H1 (cell line): ENCODE measurements around the gene GFRA4. TPM values are rescaled to one million over a fixed set of nuclear protein-coding genes. Genes with fewer than 3 reads are reported as not detected.

Experiments
- CTCF ChIA-PET: fragments of 300-600 bp; sonication (Branson Sonifier 250); formaldehyde crosslinking; loops from one replicate; lab custom pipeline; 2021; ENCODE audit not compliant: partially characterized antibody; lab: Charles Lee
- POLR2A ChIA-PET: fragments of 300-600 bp; sonication (Branson Sonifier 250); formaldehyde crosslinking; loops from one replicate; lab custom pipeline; 2021; ENCODE audit warnings: inconsistent platforms; ENCODE audit not compliant: partially characterized antibody; lab: Charles Lee
- DNase-seq, 2 experiments: peaks; one replicate each; pipeline versions ENCODE4 v3.0.0 to v3.0.0-alpha.2; 2010 to 2022; ENCODE audit warnings: low spot score in 2 of 2, low read depth in 1 of 2, mixed read lengths in 1 of 2
- FAIRE-seq: peaks from 2 replicates; lab custom pipeline; 2011; peaks lifted over from hg19 to GRCh38; lab: Jason Lieb, UNC
- H2AFZ ChIP-seq: 2 replicates; pipeline ENCODE4 v1.8.1; 2012; ENCODE audit warnings: low read length, inconsistent platforms
- H2AK5ac ChIP-seq: 2 replicates; pipeline ENCODE4 v1.6.1; 2013; ENCODE audit warnings: low read depth, low read length
- H2BK120ac ChIP-seq: replicated peaks from 2 replicates; pipeline ENCODE3; 2013; ENCODE audit warnings: low read depth, low read length, inconsistent platforms
- H2BK12ac ChIP-seq: 2 replicates; pipeline ENCODE4 v1.6.1; 2013; ENCODE audit warnings: low read depth, low read length
- H2BK15ac ChIP-seq: 2 replicates; pipeline ENCODE4 v1.6.1; 2013; ENCODE audit warnings: low read length
- H2BK20ac ChIP-seq: 2 replicates; pipeline ENCODE4 v1.6.1; 2013; ENCODE audit warnings: low read length
- H2BK5ac ChIP-seq: 2 replicates; pipeline ENCODE4 v1.6.1; 2013; ENCODE audit warnings: low read depth, low read length
- H3K14ac ChIP-seq: 2 replicates; pipeline ENCODE4 v1.6.1; 2013; ENCODE audit warnings: inconsistent platforms; ENCODE audit not compliant: insufficient read length
- H3K18ac ChIP-seq: 2 replicates; pipeline ENCODE4 v1.6.1; 2013; ENCODE audit warnings: low read length; ENCODE audit errors: extremely low read depth
- H3K23ac ChIP-seq: 2 replicates; pipeline ENCODE4 v1.6.1; 2013; ENCODE audit warnings: inconsistent platforms; ENCODE audit not compliant: insufficient read length
- H3K23me2 ChIP-seq: 2 replicates; pipeline ENCODE4 v1.6.1; 2013; ENCODE audit warnings: low read depth, low read length
- H3K27ac ChIP-seq: 2 replicates; pipeline ENCODE4 v1.6.1; 2011; ENCODE audit warnings: low read depth, low read length, inconsistent platforms
- H3K27me3 ChIP-seq, 4 experiments: replicated peaks in 1 of 4; 1 replicate in 1 of 4; 2 replicates in 3 of 4; pipeline versions ENCODE4 v1.6.1 to v1.8.1; 2011 to 2013; ENCODE audit warnings: low read length in 3 of 4, mild to moderate bottlenecking in 3 of 4, inconsistent platforms in 2 of 4, mixed read lengths in 2 of 4, moderate library complexity in 1 of 4; ENCODE audit not compliant: control insufficient read depth in 3 of 4, insufficient read depth in 3 of 4; ENCODE audit errors: extremely low read depth in 1 of 4
- H3K36me3 ChIP-seq, 4 experiments: 2 replicates each; pipeline versions ENCODE4 v1.6.1 to v1.8.1; 2011 to 2013; ENCODE audit warnings: mild to moderate bottlenecking in 4 of 4, low read length in 3 of 4, moderate library complexity in 2 of 4, control low read depth in 1 of 4, inconsistent platforms in 1 of 4; ENCODE audit not compliant: insufficient read depth in 4 of 4, control insufficient read depth in 2 of 4
- H3K4ac ChIP-seq: replicated peaks from 2 replicates; pipeline ENCODE3; 2013; ENCODE audit warnings: low read length, low read depth, mixed read lengths, inconsistent platforms; ENCODE audit not compliant: insufficient read length
- H3K4me1 ChIP-seq, 4 experiments: replicated peaks in 1 of 4; 1 replicate in 1 of 4; 2 replicates in 3 of 4; pipeline versions ENCODE4 v1.6.1 to v1.8.1; 2011 to 2013; ENCODE audit warnings: low read length in 3 of 4, inconsistent platforms in 2 of 4, mixed read lengths in 1 of 4; ENCODE audit not compliant: insufficient read depth in 4 of 4, control insufficient read depth in 3 of 4
- H3K4me2 ChIP-seq, 2 experiments: 2 replicates each; pipeline versions ENCODE4 v1.6.1 to v1.8.1; 2011 to 2013; ENCODE audit warnings: low read depth in 2 of 2, low read length in 2 of 2, control low read depth in 1 of 2, inconsistent platforms in 1 of 2, mild to moderate bottlenecking in 1 of 2; ENCODE audit not compliant: insufficient read depth in 1 of 2
- H3K4me3 ChIP-seq, 4 experiments: fragments of 200-600, 300-600 bp in 1 of 4; sonication (generic), shearing (Covaris generic), sonication (Bioruptor Twin) in 1 of 4; 2 replicates each; pipeline versions ENCODE4 v1.5.1 to v1.8.1; 2011 to 2016; ENCODE audit warnings: low read length in 4 of 4, low read depth in 3 of 4, control low read depth in 2 of 4, inconsistent platforms in 2 of 4, mild to moderate bottlenecking in 2 of 4, mixed read lengths in 1 of 4, moderate library complexity in 1 of 4; ENCODE audit not compliant: insufficient read depth in 2 of 4; ENCODE audit errors: extremely low read depth in 1 of 4
- H3K56ac ChIP-seq: replicated peaks from 2 replicates; pipeline ENCODE3; 2013; ENCODE audit warnings: low read depth, mild to moderate bottlenecking, mixed read lengths, low read length, inconsistent platforms; ENCODE audit not compliant: insufficient read length
- H3K79me1 ChIP-seq: 2 replicates; pipeline ENCODE4 v1.6.1; 2013; ENCODE audit warnings: low read depth, low read length, control low read depth
- H3K79me2 ChIP-seq, 2 experiments: 2 replicates each; pipeline versions ENCODE4 v1.6.1 to v1.8.1; 2012 to 2013; ENCODE audit warnings: low read length in 2 of 2, mild to moderate bottlenecking in 2 of 2, inconsistent platforms in 1 of 2; ENCODE audit not compliant: insufficient read depth in 2 of 2, control insufficient read depth in 1 of 2
- H3K9ac ChIP-seq, 4 experiments: replicated peaks in 1 of 4; 1 replicate in 1 of 4; 2 replicates in 3 of 4; pipeline versions ENCODE4 v1.6.1 to v1.8.1; 2011 to 2013; ENCODE audit warnings: low read depth in 3 of 4, low read length in 3 of 4, control low read depth in 2 of 4, mild to moderate bottlenecking in 2 of 4, moderate library complexity in 2 of 4, inconsistent platforms in 1 of 4; ENCODE audit errors: extremely low read depth in 1 of 4
- H3K9me3 ChIP-seq, 2 experiments: 2 replicates each; pipeline versions ENCODE4 v1.6.1 to v1.8.1; 2012 to 2013; ENCODE audit warnings: mild to moderate bottlenecking in 2 of 2, moderate library complexity in 2 of 2, control low read depth in 1 of 2, inconsistent platforms in 1 of 2, low read depth in 1 of 2, low read length in 1 of 2, mixed read lengths in 1 of 2; ENCODE audit not compliant: insufficient read depth in 2 of 2
- H4K20me1 ChIP-seq, 2 experiments: replicated peaks in 1 of 2; 2 replicates each; pipeline versions ENCODE3 to v1.8.1; 2011 to 2013; ENCODE audit warnings: inconsistent platforms in 2 of 2, low read length in 2 of 2, mild to moderate bottlenecking in 1 of 2; ENCODE audit not compliant: insufficient read depth in 2 of 2, control insufficient read depth in 1 of 2
- H4K5ac ChIP-seq: 2 replicates; pipeline ENCODE4 v1.6.1; 2013; ENCODE audit warnings: low read length, low read depth, mixed read lengths, inconsistent platforms; ENCODE audit not compliant: insufficient read length
- H4K8ac ChIP-seq: 2 replicates; pipeline ENCODE4 v1.8.0; 2013; ENCODE audit warnings: mild to moderate bottlenecking, moderate library complexity, low read length, inconsistent platforms; ENCODE audit not compliant: insufficient read depth; ENCODE audit errors: extremely low read depth
- H4K91ac ChIP-seq: replicated peaks from 2 replicates; pipeline ENCODE3; 2013; ENCODE audit warnings: low read length, mixed read lengths, inconsistent platforms; ENCODE audit not compliant: insufficient read length
- NANOG ChIP-seq: IDR thresholded peaks from 2 replicates; pipeline ENCODE4 v1.6.1; 2011; ENCODE audit warnings: low read length, low read depth, mild to moderate bottlenecking, inconsistent platforms; ENCODE audit not compliant: insufficient read depth, poor library complexity, severe bottlenecking
- WGBS, 2 experiments: shearing (Covaris generic) in 1 of 2; methylation state at CpG; one replicate each; pipeline versions ENCODE4 v1.1.6 to v1.1.7; 2013 to 2015; ENCODE audit warnings: low lambda C conversion rate in 2 of 2, mixed read lengths in 2 of 2, inconsistent platforms in 1 of 2, low coverage in 1 of 2, missing lambda C conversion rate in 1 of 2; ENCODE audit not compliant: insufficient replicate concordance in 2 of 2, insufficient coverage in 1 of 2, insufficient read length in 1 of 2; ENCODE audit errors: extremely low coverage in 1 of 2, missing lambda C conversion rate in 1 of 2; 5-methylcytosine and 5-hydroxymethylcytosine counted together
- polyA plus RNA-seq, 7 experiments: library from polyadenylated mRNA; depleted of rRNA in 3 of 7; stranded (reverse) in 5 of 7; unstranded in 2 of 7; fragments of >200 nt in 5 of 7; fragments of 200-250 nt in 2 of 7; gene quantifications; 1 replicate in 5 of 7; 2 replicates in 1 of 7; 4 replicates in 1 of 7; pipeline versions ENCODE4 v1.2.1 to v1.2.3, GENCODE V29; 2011 to 2013; ENCODE audit warnings: missing spikeins in 2 of 7, mixed read lengths in 2 of 7
- total RNA-seq: library from RNA; stranded (reverse); fragmentation: NEBNext Ultra II Directional; extraction: Animal tissue kit (Norgen Biotek cat#: 25700); gene quantifications from 2 replicates; pipeline ENCODE4 v1.2.1, GENCODE V29; 2021

The GFRA4 gene
- total and polyA plus RNA-seq, 2 of the 8 experiments (the other 6 are each of a cell fraction or from before 2014, with no cell fraction given), result 0.05 TPM; not detected in 1

DNA sequence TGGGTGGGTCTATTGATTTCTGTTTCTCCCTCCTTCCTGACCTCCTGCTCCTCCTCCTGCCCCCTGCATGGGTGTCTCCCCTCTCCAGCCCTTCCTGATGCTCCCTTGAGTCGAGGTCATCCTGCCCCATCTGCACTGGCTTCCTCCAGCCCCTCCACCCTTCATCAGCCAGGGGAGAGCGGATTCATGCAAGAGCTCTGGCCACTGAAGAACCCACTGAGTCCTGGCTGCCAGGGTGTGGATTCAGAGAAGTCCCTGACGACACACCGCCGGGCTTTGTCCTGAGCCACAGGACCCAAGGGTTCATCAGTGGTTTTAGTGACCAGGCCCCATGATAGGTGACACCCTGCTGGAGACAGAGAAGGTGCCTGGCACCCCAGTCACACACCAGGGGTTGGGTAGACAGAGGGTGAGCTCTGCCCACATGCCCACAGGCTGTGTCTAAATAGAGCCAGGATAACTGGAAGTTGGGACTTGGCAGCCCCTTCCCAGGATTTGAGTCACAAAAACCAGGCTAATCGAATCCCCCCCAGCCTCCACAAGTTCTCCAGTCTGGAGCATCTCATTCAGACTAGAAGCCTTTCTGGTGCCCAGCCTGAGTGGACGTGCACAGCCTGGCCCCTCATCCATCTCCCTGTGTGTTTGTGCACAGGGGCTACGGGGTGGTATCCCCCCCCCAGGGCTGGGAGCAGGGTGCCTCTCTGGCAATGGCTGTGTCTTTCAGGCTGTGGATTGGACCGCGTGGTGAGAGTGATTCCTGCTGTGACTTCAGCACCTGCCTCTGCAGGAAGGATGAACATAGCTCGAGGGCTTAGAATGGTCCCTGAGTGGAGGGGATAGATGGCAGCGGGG, 1.2 kb downstream of the GFRA4 start:
- POLR2A ChIA-PET, result no interaction called here
- Histone ChIP-seq H2BK15ac (no peak overlapping the region), H3K36me3 (peaks cover 0 to 5% (median 0%) of the 10 kb centered on the region in 4 experiments; a peak in 1 of 8 replicates), H3K27me3 (peaks cover 0 to 2% (median 0%) of the 10 kb centered on the region in 4 experiments; a peak in 1 of 7 replicates), H2AK5ac (no peak overlapping the region), H4K8ac (no peak overlapping the region), H3K9me3 (peaks cover 0 to 17% of the 10 kb centered on the region in 2 experiments; a peak in 2 of 4 replicates), H2BK5ac (no peak overlapping the region), H3K4me1 (peaks cover 0 to 4% (median 0%) of the 10 kb centered on the region in 4 experiments; a peak in 3 of 7 replicates), H2BK120ac (no peak overlapping the region), H3K23ac (no peak overlapping the region), H3K18ac (no peak overlapping the region), H3K14ac (no peak overlapping the region), H2BK12ac (no peak overlapping the region; the same call in 1 of the 2 replicates), H4K5ac (no peak overlapping the region), H3K23me2 (peaks cover 2% of the 10 kb centered on the region; the same call in 1 of the 2 replicates), H2AFZ (no peak overlapping the region), H3K56ac (no peak overlapping the region), H3K4me2 (no peak overlapping the region; a peak in 1 of 4 replicates), H4K91ac (no peak overlapping the region), H3K4ac (no peak overlapping the region), H3K79me1 (no peaks in the 10 kb centered on the region), H3K9ac (no peak overlapping the region), H3K4me3 (no peak overlapping the region), H2BK20ac (no peak overlapping the region), H4K20me1 (peaks cover 0 to 2% of the 10 kb centered on the region in 2 experiments), H3K27ac (no peak overlapping the region), H3K79me2 (no peaks in the 10 kb centered on the region)
- TF ChIP-seq NANOG, result no peak
- DNase-seq (no peak), FAIRE-seq (no peak)
- CTCF ChIA-PET, result interaction anchor here (0.7 to 5.3 kb wide), 6 partner anchors 9 to 89 kb away, joined by 3 to 28 read pairs (median 3); no protein-coding TSS in a partner anchor
- WGBS, 2 experiments, result 91% methylated on average over 10 of the region's 12 CpGs; no CpG with 5 or more reads in 1 of the 2 experiments
